ENCODE measurements around the gene PI4KA.

DNA sequence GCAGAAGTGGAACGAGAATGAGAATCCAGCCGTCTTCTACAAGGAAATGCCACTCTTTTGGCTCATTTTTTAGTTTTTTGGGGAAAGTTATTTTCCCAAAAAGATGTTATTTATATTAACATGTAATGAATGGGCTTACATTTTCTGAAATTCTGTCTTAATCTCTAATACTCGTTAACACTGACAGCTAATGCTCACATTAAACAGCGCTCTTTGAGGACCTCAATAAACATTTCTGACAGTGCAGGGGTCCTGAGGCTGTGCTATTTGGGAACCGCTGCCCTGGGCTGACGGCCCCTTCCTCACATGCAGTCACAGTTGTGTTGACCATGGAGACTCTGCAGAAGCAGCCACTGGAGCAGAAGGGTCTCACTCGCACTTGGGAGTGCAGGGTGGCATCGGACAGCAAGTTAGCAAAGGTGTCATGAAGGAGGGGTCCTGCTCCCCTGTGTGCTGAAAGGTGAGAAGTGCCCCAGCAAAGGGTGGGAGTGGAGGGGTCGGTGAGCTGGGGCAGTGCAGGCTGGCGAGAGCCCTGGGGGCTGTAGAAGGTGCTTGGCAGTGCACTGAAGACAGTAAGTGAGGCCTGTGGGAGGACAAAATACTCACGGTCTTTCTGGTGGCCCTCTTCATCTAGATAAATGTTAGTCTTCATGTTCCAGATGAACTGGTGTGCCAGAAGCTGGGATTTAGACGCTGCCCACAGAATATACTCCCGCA, 137.8 kb downstream of the PI4KA start:
- TF ChIP-seq ZNF565 (CRISPR knock-in tag; conservative IDR thresholded peaks at IDR 0.05; ENCODE audit: low read depth) (no peak), ZFP30 (CRISPR knock-in tag; IDR thresholded peaks at IDR 0.05) (no peak)

All from SK-N-SH treated with all-trans-retinoic acid at 6 μM for 48 hours (cell line).